Gastroesophageal sphincter (tissue), 4 donors: Measurements from ENCODE around the gene RAPGEF2. TPM values are rescaled to one million over a fixed set of nuclear protein-coding genes. Genes with fewer than 3 reads are reported as not detected.

Source experiments
- ATAC-seq: fragments of 150-250 bp; one replicate; pipeline ENCODE4 v1.9.1; 2016; ENCODE audit warnings: mild to moderate bottlenecking, moderate library complexity
- H3K27ac ChIP-seq, 4 donors: fragments of 200-600 bp; sonication (generic) in 3 of 4; 1 replicate in 3 of 4; 2 replicates in 1 of 4; pipeline ENCODE4 v1.5.1; 2016 to 2019
- H3K27me3 ChIP-seq: fragments of 200-600 bp; sonication (generic); one replicate; pipeline ENCODE4 v1.5.1; 2019
- H3K36me3 ChIP-seq, 2 donors: fragments of 200-600 bp; sonication (generic); one replicate each; pipeline ENCODE4 v1.5.1; 2019; ENCODE audit warnings: control low read depth in 1 of 2
- H3K4me1 ChIP-seq, 3 donors: fragments of 200-600 bp; sonication (generic); 1 replicate in 2 of 3; 2 replicates in 1 of 3; pipeline ENCODE4 v1.5.1; 2016 to 2019; ENCODE audit warnings: control low read depth in 2 of 3
- H3K4me3 ChIP-seq, 2 donors: fragments of 200-600 bp; sonication (generic); one replicate each; pipeline ENCODE4 v1.5.1; 2019; ENCODE audit warnings: mild to moderate bottlenecking in 1 of 2, moderate library complexity in 1 of 2
- H3K9me3 ChIP-seq, 3 donors: fragments of 200-600 bp; sonication (generic); one replicate each; pipeline ENCODE4 v1.5.1; 2017 to 2019; ENCODE audit warnings: control low read depth in 2 of 3
- EP300 ChIP-seq: sonication (generic); formaldehyde crosslinking; IDR thresholded peaks from one replicate; pipeline ENCODE4 v1.6.1; 2017; ENCODE audit warnings: antibody characterized with exemption, mild to moderate bottlenecking
- POLR2A ChIP-seq, 2 donors: fragments of 450-650 bp; IDR thresholded peaks; one replicate each; pipeline ENCODE4 v1.6.1; 2017; ENCODE audit warnings: antibody characterized with exemption in 2 of 2, mild to moderate bottlenecking in 2 of 2, moderate library complexity in 1 of 2
- POLR2AphosphoS5 ChIP-seq: sonication (generic); formaldehyde crosslinking; IDR thresholded peaks from one replicate; pipeline ENCODE4 v1.6.1; 2017; ENCODE audit warnings: antibody characterized with exemption
- WGBS, 2 donors: methylation state at CpG; one replicate each; pipeline ENCODE4 v1.1.5; 2018; ENCODE audit warnings: low coverage in 1 of 2; 5-methylcytosine and 5-hydroxymethylcytosine counted together
- total RNA-seq, 4 donors: library from RNA; depleted of rRNA; stranded (reverse); fragments of >200 nt; gene quantifications; one replicate each; pipeline ENCODE4 v1.1.0, GENCODE V29; 2016
- TF ChIP-seq, protein P1 (sequence below), 4 experiments: fragments of 200-600 bp in 2 of 4; fragments of 450-650 bp in 2 of 4; sonication (generic) in 1 of 4; IDR thresholded peaks; one replicate each; pipeline ENCODE4 v1.5.1; 2017 to 2019; ENCODE audit warnings: antibody characterized with exemption in 4 of 4, mild to moderate bottlenecking in 2 of 4, moderate library complexity in 2 of 4

RAPGEF2 gene
- total RNA-seq, 4 donors from 2014 or later: 49.5 to 67.5 (median 60.9) TPM

- ATAC-seq: no peak
- no peaks in the 10 kb centered on the region for H3K9me3 ChIP-seq
- H3K4me1 ChIP-seq: peaks cover 0 to 4% (median 0%) of the 10 kb centered on the region in 3 donors
- peaks cover 0 to 39% of the 10 kb centered on the region in 2 donors for H3K36me3 ChIP-seq
- TF ChIP-seq, protein P1, sequence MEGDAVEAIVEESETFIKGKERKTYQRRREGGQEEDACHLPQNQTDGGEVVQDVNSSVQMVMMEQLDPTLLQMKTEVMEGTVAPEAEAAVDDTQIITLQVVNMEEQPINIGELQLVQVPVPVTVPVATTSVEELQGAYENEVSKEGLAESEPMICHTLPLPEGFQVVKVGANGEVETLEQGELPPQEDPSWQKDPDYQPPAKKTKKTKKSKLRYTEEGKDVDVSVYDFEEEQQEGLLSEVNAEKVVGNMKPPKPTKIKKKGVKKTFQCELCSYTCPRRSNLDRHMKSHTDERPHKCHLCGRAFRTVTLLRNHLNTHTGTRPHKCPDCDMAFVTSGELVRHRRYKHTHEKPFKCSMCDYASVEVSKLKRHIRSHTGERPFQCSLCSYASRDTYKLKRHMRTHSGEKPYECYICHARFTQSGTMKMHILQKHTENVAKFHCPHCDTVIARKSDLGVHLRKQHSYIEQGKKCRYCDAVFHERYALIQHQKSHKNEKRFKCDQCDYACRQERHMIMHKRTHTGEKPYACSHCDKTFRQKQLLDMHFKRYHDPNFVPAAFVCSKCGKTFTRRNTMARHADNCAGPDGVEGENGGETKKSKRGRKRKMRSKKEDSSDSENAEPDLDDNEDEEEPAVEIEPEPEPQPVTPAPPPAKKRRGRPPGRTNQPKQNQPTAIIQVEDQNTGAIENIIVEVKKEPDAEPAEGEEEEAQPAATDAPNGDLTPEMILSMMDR (IDR thresholded peaks at IDR 0.05): no peak
- TF ChIP-seq POLR2A (IDR thresholded peaks at IDR 0.05): no peak
- TF ChIP-seq POLR2AphosphoS5: no peak
- no peak for TF ChIP-seq EP300
- no peak overlapping the region for H3K27ac ChIP-seq
- H3K27me3 ChIP-seq: peaks cover 3% of the 10 kb centered on the region
- H3K4me3 ChIP-seq: no peak overlapping the region
- 87 to 94% methylated on average over 2 to 3 of the region's 3 CpGs for WGBS, 2 donors
Observed at GRCh38 chr4:159363361-159363760, 260.5 kb downstream of the RAPGEF2 start.

DNA sequence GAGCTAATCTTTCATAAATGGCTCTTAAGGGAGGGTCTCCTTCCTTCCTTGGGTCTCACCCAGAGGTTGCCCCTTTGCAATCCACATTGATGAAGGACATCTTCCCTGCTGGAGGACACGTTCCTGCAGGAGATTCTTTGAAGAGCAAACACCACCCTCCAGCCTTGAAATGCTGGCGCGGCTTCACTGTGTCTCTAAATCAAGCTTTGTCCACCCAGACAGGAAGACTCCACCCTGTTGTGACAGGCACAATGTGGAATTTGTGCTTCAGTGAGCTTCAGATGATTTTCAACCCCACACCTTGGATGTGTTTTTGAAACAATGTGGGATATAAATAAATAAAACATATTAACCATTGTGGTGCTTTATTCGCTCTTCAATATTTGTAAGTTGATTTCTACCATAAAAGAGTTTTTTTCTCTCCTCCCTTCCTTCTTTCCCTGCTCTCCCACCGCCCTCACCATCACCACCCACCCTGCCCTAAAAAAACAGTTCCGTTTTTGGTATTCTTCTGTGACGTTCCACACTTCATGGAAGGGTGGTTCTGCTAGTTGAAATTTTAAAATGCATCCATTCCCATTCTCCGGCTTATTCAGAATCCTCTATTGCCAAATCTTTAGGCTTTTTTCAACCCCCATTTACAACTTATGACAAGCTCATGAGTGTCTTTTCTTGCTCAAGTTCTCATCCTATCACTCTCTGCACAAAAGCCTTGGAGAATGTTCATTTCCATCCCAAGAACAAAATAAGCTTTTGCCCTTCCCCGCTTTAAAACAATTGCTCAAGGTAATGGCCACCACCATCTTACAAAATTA, 264.3 kb downstream of the RAPGEF2 start:
- TF ChIP-seq EP300: no peak
- TF ChIP-seq, protein P1 (IDR thresholded peaks at IDR 0.05): no peak
- no peak for TF ChIP-seq POLR2A (IDR thresholded peaks at IDR 0.05)
- TF ChIP-seq POLR2AphosphoS5: no peak
- ATAC-seq: no peak
- peaks cover 17% of the 10 kb centered on the region for H3K27me3 ChIP-seq
- H3K4me1 ChIP-seq: peaks cover 0 to 4% (median 0%) of the 10 kb centered on the region in 3 donors
- H3K9me3 ChIP-seq: no peaks in the 10 kb centered on the region
- peaks cover 0 to 4% of the 10 kb centered on the region in 2 donors for H3K36me3 ChIP-seq
- H3K4me3 ChIP-seq: no peak overlapping the region
- 20 to 43% methylated on average over 3 to 9 of the region's 9 CpGs for WGBS, 2 donors
- no peak overlapping the region for H3K27ac ChIP-seq

GRCh38 chr4:159367781-159368080, 264.9 kb downstream of the RAPGEF2 start:
- ATAC-seq: no peak
- TF ChIP-seq POLR2A (IDR thresholded peaks at IDR 0.05) (no peak), EP300 (no peak), POLR2AphosphoS5 (no peak)
- TF ChIP-seq, protein P1 (IDR thresholded peaks at IDR 0.05): no peak
- peaks cover 17% of the 10 kb centered on the region for H3K27me3 ChIP-seq
- no peak overlapping the region for H3K27ac ChIP-seq
- peaks cover 0 to 4% (median 0%) of the 10 kb centered on the region in 3 donors for H3K4me1 ChIP-seq
- peaks cover 0 to 4% of the 10 kb centered on the region in 2 donors for H3K36me3 ChIP-seq
- WGBS, 2 donors: 13 to 17% methylated on average over 2 of the region's 2 CpGs
- H3K9me3 ChIP-seq: no peaks in the 10 kb centered on the region
- H3K4me3 ChIP-seq: no peak overlapping the region

DNA sequence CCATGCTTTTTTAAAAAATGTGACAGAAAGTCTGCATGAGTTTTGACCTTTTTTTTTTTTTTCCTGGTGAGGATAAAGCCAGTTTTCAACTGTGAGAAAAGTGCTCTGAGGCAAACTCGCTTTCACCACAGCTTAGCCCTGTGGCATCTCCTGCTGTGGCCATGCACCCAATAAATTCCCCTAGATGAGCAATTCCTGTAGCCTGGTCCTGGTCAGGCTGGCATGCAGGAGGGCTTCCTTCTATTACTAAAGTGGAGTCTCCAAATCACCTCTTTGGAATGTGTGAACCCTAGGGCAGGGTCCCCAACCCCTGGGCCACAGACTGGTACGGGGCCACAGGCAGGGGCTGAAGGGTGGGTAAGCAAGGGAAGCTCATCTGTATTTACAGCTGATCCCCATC, 265.4 kb downstream of the RAPGEF2 start:
- Histone ChIP-seq H3K36me3 (peaks cover 0 to 3% of the 10 kb centered on the region in 2 donors), H3K4me3 (no peak overlapping the region), H3K9me3 (no peaks in the 10 kb centered on the region), H3K4me1 (peaks cover 0 to 4% (median 0%) of the 10 kb centered on the region in 3 donors), H3K27me3 (peaks cover 17% of the 10 kb centered on the region), H3K27ac (no peak overlapping the region)
- no peak for ATAC-seq
- TF ChIP-seq POLR2AphosphoS5 (no peak), POLR2A (IDR thresholded peaks at IDR 0.05) (no peak), EP300 (no peak)
- TF ChIP-seq, protein P1 (IDR thresholded peaks at IDR 0.05): no peak
- 100% methylated on average over 1 of the region's 2 CpGs for WGBS, 2 donors

- 85 to 91% methylated on average over 4 to 8 of the region's 8 CpGs for WGBS, 2 donors
- Histone ChIP-seq H3K27me3 (peaks cover 17% of the 10 kb centered on the region), H3K9me3 (no peaks in the 10 kb centered on the region), H3K4me3 (no peak overlapping the region), H3K36me3 (no peaks in the 10 kb centered on the region), H3K4me1 (peaks cover 0 to 4% (median 0%) of the 10 kb centered on the region in 3 donors), H3K27ac (no peak overlapping the region)
- ATAC-seq: no peak
- no peak for TF ChIP-seq POLR2AphosphoS5
- no peak for TF ChIP-seq EP300
- TF ChIP-seq POLR2A (IDR thresholded peaks at IDR 0.05): no peak
- TF ChIP-seq, protein P1 (IDR thresholded peaks at IDR 0.05): no peak
Observed at GRCh38 chr4:159369256-159369655, 266.4 kb downstream of the RAPGEF2 start.
